ENCODE measurements around the gene LOXL3.

DNA sequence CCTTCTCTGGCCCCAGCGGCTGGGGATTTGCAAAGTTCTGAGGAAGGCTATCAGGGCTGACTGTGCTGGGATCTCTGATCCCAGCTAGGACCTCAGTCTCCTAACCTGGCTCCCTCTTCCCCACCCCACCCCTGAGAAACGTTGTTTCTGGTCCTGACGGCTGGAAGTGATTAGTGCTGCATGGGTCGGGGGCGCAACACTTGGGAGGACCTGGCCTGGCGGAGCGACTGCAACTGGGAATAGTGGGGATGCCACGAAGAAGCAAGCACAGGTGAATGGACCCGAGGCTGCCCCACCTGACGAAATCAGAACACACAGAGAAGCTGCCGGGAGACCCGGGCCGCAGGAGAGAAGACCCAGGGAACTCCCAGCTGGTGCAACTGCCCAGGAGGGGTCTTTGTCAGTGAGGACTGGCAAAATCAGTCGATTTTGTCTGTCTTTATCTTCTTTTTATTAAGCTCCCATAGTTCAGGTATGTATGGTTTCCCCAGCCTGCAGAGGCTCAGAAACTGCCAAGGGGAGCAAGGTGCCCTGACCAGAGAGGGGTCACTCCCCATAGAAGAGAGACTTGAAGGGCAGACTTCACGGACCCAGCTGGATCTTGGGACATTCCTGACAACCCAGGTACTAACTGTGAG is 53.7 kb downstream of the LOXL3 start:
- TF ChIP-seq, protein P1, sequence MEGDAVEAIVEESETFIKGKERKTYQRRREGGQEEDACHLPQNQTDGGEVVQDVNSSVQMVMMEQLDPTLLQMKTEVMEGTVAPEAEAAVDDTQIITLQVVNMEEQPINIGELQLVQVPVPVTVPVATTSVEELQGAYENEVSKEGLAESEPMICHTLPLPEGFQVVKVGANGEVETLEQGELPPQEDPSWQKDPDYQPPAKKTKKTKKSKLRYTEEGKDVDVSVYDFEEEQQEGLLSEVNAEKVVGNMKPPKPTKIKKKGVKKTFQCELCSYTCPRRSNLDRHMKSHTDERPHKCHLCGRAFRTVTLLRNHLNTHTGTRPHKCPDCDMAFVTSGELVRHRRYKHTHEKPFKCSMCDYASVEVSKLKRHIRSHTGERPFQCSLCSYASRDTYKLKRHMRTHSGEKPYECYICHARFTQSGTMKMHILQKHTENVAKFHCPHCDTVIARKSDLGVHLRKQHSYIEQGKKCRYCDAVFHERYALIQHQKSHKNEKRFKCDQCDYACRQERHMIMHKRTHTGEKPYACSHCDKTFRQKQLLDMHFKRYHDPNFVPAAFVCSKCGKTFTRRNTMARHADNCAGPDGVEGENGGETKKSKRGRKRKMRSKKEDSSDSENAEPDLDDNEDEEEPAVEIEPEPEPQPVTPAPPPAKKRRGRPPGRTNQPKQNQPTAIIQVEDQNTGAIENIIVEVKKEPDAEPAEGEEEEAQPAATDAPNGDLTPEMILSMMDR (optimal IDR thresholded peaks at IDR 0.05 in 1 of 3, IDR thresholded peaks at IDR 0.05 in 1 of 3, conservative IDR thresholded peaks at IDR 0.05 in 1 of 3; ENCODE audit: extremely low read depth in 1 of 3, insufficient read depth in 2 of 3, low read length in 3 of 3), result no peak
- TF ChIP-seq EZH2 (IDR thresholded peaks at IDR 0.05; ENCODE audit: low read length), result no peak

Measured in keratinocyte (primary cell).